IMR-90 (cell line): Measurements from ENCODE around the gene RNPEPL1. TPM values are rescaled to one million over a fixed set of nuclear protein-coding genes. Genes with fewer than 3 reads are reported as not detected.
"Not testable (repeated sequence)": the region's sequence is repeated elsewhere in the genome, so short reads cannot be mapped to it uniquely, and the experiment has no call there.

Source experiments
- ATAC-seq: fragments of 200-7000 bp; cut with Tn5 transposase; 2 replicates; pipeline ENCODE4 v1.9.1; 2020; ENCODE audit warnings: low read depth, mild to moderate bottlenecking, moderate library complexity
- BruUV-seq: library from RNA; stranded (reverse); fragments of 400-500 nt; replicated peaks from 2 replicates; lab custom pipeline; 2021; lab: Mats Ljungman, UMichigan
- CTCF ChIA-PET: fragments of 300-600 bp; formaldehyde crosslinking; extraction: SDS; loops from one replicate; lab custom pipeline; 2021; ENCODE audit warnings: antibody characterized with exemption; lab: Yijun Ruan, JAX
- POLR2A ChIA-PET: fragments of 300-600 bp; sonication (Branson Sonifier 250); formaldehyde crosslinking; loops from one replicate; lab custom pipeline; 2022; ENCODE audit warnings: antibody characterized with exemption; ENCODE audit not compliant: unreplicated experiment; lab: Charles Lee
- DNase-seq: peaks from one replicate; pipeline ENCODE4 v3.0.0; 2013
- H2AFZ ChIP-seq: replicated peaks from 2 replicates; pipeline ENCODE3; 2013; ENCODE audit warnings: low read length, mild to moderate bottlenecking; ENCODE audit not compliant: poor library complexity
- H2AK5ac ChIP-seq: 2 replicates; pipeline ENCODE4 v1.6.1; 2013; ENCODE audit warnings: low read depth, low read length, inconsistent platforms
- H2AK9ac ChIP-seq: replicated peaks from 2 replicates; pipeline ENCODE3; 2013; ENCODE audit warnings: mild to moderate bottlenecking, low read depth, low read length, moderate library complexity; ENCODE audit not compliant: poor library complexity
- H2BK120ac ChIP-seq: 2 replicates; pipeline ENCODE4 v1.6.1; 2013; ENCODE audit warnings: low read depth, low read length, inconsistent platforms
- H2BK15ac ChIP-seq: 3 replicates; pipeline ENCODE4 v1.6.1; 2013; ENCODE audit warnings: low read depth, low read length, inconsistent platforms
- H2BK20ac ChIP-seq: 2 replicates; pipeline ENCODE4 v1.6.1; 2013; ENCODE audit warnings: low read depth, mild to moderate bottlenecking, inconsistent platforms, low read length, moderate library complexity
- H2BK5ac ChIP-seq: 2 replicates; pipeline ENCODE4 v1.6.1; 2013; ENCODE audit warnings: mild to moderate bottlenecking, low read depth, low read length, inconsistent platforms; ENCODE audit not compliant: poor library complexity, severe bottlenecking
- H3K14ac ChIP-seq: replicated peaks from 2 replicates; pipeline ENCODE4 v1.6.1; 2013; ENCODE audit warnings: low read depth, low read length, inconsistent platforms
- H3K18ac ChIP-seq: 2 replicates; pipeline ENCODE4 v1.6.1; 2013; ENCODE audit warnings: low read depth, low read length, control low read depth
- H3K23ac ChIP-seq: 2 replicates; pipeline ENCODE4 v1.6.1; 2013; ENCODE audit warnings: low read depth, low read length, inconsistent platforms
- H3K27ac ChIP-seq: 2 replicates; pipeline ENCODE4 v1.5.1; 2013; ENCODE audit warnings: mild to moderate bottlenecking, control low read depth, low read length; ENCODE audit not compliant: insufficient read depth
- H3K27me3 ChIP-seq: 2 replicates; pipeline ENCODE4 v1.6.1; 2013; ENCODE audit warnings: low read length; ENCODE audit not compliant: control insufficient read depth, insufficient read depth
- H3K36me3 ChIP-seq: 2 replicates; pipeline ENCODE4 v1.6.1; 2013; ENCODE audit warnings: low read length, mixed read lengths; ENCODE audit not compliant: control insufficient read depth, insufficient read depth
- H3K4ac ChIP-seq: 2 replicates; pipeline ENCODE4 v1.6.1; 2013; ENCODE audit warnings: low read depth, low read length, inconsistent platforms
- H3K4me1 ChIP-seq: 2 replicates; pipeline ENCODE4 v1.6.1; 2013; ENCODE audit warnings: low read length, mixed read lengths; ENCODE audit not compliant: control insufficient read depth, insufficient read depth
- H3K4me2 ChIP-seq: 2 replicates; pipeline ENCODE4 v1.6.1; 2013; ENCODE audit warnings: low read depth, mild to moderate bottlenecking, control low read depth, low read length, moderate library complexity
- H3K4me3 ChIP-seq: 2 replicates; pipeline ENCODE4 v1.5.1; 2013; ENCODE audit warnings: low read depth, mild to moderate bottlenecking, control low read depth, low read length, moderate library complexity; ENCODE audit not compliant: insufficient read depth
- H3K56ac ChIP-seq: 2 replicates; pipeline ENCODE4 v1.6.1; 2013; ENCODE audit warnings: low read length, inconsistent platforms; ENCODE audit not compliant: insufficient read depth; ENCODE audit errors: extremely low read depth
- H3K79me1 ChIP-seq, 2 experiments: 2 replicates each; pipeline ENCODE4 v1.6.1; 2013; ENCODE audit warnings: low read length in 2 of 2, inconsistent platforms in 1 of 2, low read depth in 1 of 2
- H3K9ac ChIP-seq: 2 replicates; pipeline ENCODE4 v1.6.1; 2013; ENCODE audit warnings: low read depth, low read length, control low read depth
- H3K9me1 ChIP-seq: 2 replicates; pipeline ENCODE4 v1.6.1; 2013; ENCODE audit warnings: low read length, inconsistent platforms; ENCODE audit not compliant: insufficient read depth
- H3K9me3 ChIP-seq: 2 replicates; pipeline ENCODE4 v1.6.1; 2013; ENCODE audit warnings: low read length; ENCODE audit not compliant: control insufficient read depth, insufficient read depth
- H4K20me1 ChIP-seq: 2 replicates; pipeline ENCODE4 v1.6.1; 2013; ENCODE audit warnings: low read length, inconsistent platforms; ENCODE audit not compliant: insufficient read depth
- H4K5ac ChIP-seq: 2 replicates; pipeline ENCODE4 v1.6.1; 2013; ENCODE audit warnings: mild to moderate bottlenecking, low read depth, low read length, control low read depth
- H4K8ac ChIP-seq, 2 experiments: 2 replicates each; pipeline ENCODE4 v1.6.1; 2013; ENCODE audit warnings: low read depth in 2 of 2, low read length in 2 of 2, control low read depth in 1 of 2, inconsistent platforms in 1 of 2
- H4K91ac ChIP-seq: 2 replicates; pipeline ENCODE4 v1.6.1; 2013; ENCODE audit warnings: low read depth, low read length, inconsistent platforms; ENCODE audit not compliant: insufficient read depth
- BHLHE40 ChIP-seq: fragments of 150-350 bp; IDR thresholded peaks from 2 replicates; pipeline ENCODE4 v1.6.1; 2016; ENCODE audit warnings: mild to moderate bottlenecking, low read depth, low read length
- CHD1 ChIP-seq: IDR thresholded peaks from 2 replicates; pipeline ENCODE4 v1.6.1; 2012; ENCODE audit warnings: low read depth, low read length, improper control_type of control experiment
- FOS ChIP-seq: fragments of 150-350 bp; IDR thresholded peaks from 2 replicates; pipeline ENCODE4 v1.6.1; 2016; ENCODE audit warnings: low read depth, low read length
- MXI1 ChIP-seq: IDR thresholded peaks from 2 replicates; pipeline ENCODE4 v1.6.1; 2012; ENCODE audit warnings: low read depth, mild to moderate bottlenecking, low read length, moderate library complexity, borderline replicate concordance
- NFE2L2 ChIP-seq: fragments of 150-350 bp; IDR thresholded peaks from 2 replicates; pipeline ENCODE4 v1.6.1; 2016; ENCODE audit warnings: low read depth, mild to moderate bottlenecking, low read length
- POLR2A ChIP-seq: IDR thresholded peaks from 2 replicates; pipeline ENCODE4 v1.6.1; 2012; ENCODE audit warnings: mild to moderate bottlenecking, low read depth, low read length
- RAD21 ChIP-seq: IDR thresholded peaks from 2 replicates; pipeline ENCODE4 v1.6.1; 2012; ENCODE audit warnings: low read length, improper control_type of control experiment
- RCOR1 ChIP-seq: IDR thresholded peaks from 2 replicates; pipeline ENCODE4 v1.6.1; 2012; ENCODE audit warnings: mild to moderate bottlenecking, low read length, improper control_type of control experiment; ENCODE audit not compliant: insufficient replicate concordance
- RFX5 ChIP-seq: IDR thresholded peaks from 2 replicates; pipeline ENCODE4 v1.8.0; 2012; ENCODE audit warnings: low read depth, mild to moderate bottlenecking, low read length, moderate library complexity
- WGBS, 2 experiments: methylation state at CpG; one replicate each; pipeline versions ENCODE4 v1.1.5 to v1.1.7; 2013; ENCODE audit warnings: missing lambda C conversion rate in 2 of 2; ENCODE audit not compliant: insufficient read length in 1 of 2; ENCODE audit errors: extremely low coverage in 2 of 2; 5-methylcytosine and 5-hydroxymethylcytosine counted together
- dilution Hi-C: fragments of 300-500 bp; cut with HindIII; formaldehyde crosslinking; loops from one replicate; pipeline ENCODE4 v1.14.3; 2018; ENCODE audit warnings: low sequenced_read_pairs; ENCODE audit not compliant: unreplicated experiment
- in situ Hi-C: fragments of 300-500 bp; cut with MboI; formaldehyde crosslinking; loops from 3 replicates; pipeline ENCODE4 v1.14.3; 2019; ENCODE audit warnings: low sequenced_read_pairs, inconsistent platforms, mixed read lengths
- intact Hi-C: fragments of 100-400 bp; cut with micrococcal nuclease; formaldehyde crosslinking; loops from 2 replicates; pipeline ENCODE4 v1.10.0; 2022
- polyA plus RNA-seq, 3 experiments: library from polyadenylated mRNA; depleted of rRNA; stranded (reverse); fragments of >200 nt; gene quantifications; 2 replicates each; pipeline ENCODE4 v1.2.3, GENCODE V29; 2012; ENCODE audit warnings: low replicate concordance in 1 of 3
- total RNA-seq: library from RNA; depleted of rRNA; stranded (reverse); fragments of >200 nt; gene quantifications from 2 replicates; pipeline ENCODE4 v1.2.3, GENCODE V29; 2012

Gene RNPEPL1
- total and polyA plus RNA-seq, 2 of the 4 experiments (the other 2 are of a cell fraction) = 3.8 to 18.7 TPM

- no peak overlapping the region; the same call in 1 of the 2 replicates for H2AK5ac ChIP-seq
- no peak overlapping the region for H3K4ac ChIP-seq
- H2BK5ac ChIP-seq = no peak overlapping the region
- dilution Hi-C loops = no loop called here
- 88% methylated on average over 6 of the region's 12 CpGs; no CpG with 5 or more reads in 1 of the 2 experiments for WGBS, 2 experiments
- no TSS peak for BruUV-seq
- no peak for DNase-seq
- no peak overlapping the region for H3K27ac ChIP-seq
- H3K4me3 ChIP-seq = no peak overlapping the region
- no peak overlapping the region for H2BK120ac ChIP-seq
- CTCF ChIA-PET = no interaction called here
- H3K9me3 ChIP-seq = peaks cover 16% of the 10 kb centered on the region
- intact Hi-C loops = no loop called here
- no peaks in the 10 kb centered on the region for H3K27me3 ChIP-seq
- H4K20me1 ChIP-seq = no peaks in the 10 kb centered on the region
- no peak overlapping the region for H4K91ac ChIP-seq
- no peaks in the 10 kb centered on the region for H3K79me1 ChIP-seq
- H3K9ac ChIP-seq = no peak overlapping the region
- H2AFZ ChIP-seq = no peak overlapping the region
- no peak overlapping the region for H3K14ac ChIP-seq
- no peaks in the 10 kb centered on the region; the same call in 1 of the 2 replicates for H3K9me1 ChIP-seq
- no peak overlapping the region for H4K5ac ChIP-seq
- no peak for ATAC-seq
- no peak overlapping the region for H4K8ac ChIP-seq
- no peak overlapping the region for H3K56ac ChIP-seq
- no peak overlapping the region for H3K18ac ChIP-seq
- H2BK15ac ChIP-seq = no peak overlapping the region
- no peak overlapping the region for H3K23ac ChIP-seq
- H3K4me1 ChIP-seq = no peaks in the 10 kb centered on the region
- no peak overlapping the region for H2BK20ac ChIP-seq
- in situ Hi-C loops = no loop called here
- peaks cover 14% of the 10 kb centered on the region; the same call in 1 of the 2 replicates for H3K36me3 ChIP-seq
- no peak overlapping the region for H2AK9ac ChIP-seq
- H3K4me2 ChIP-seq = no peak overlapping the region
- no peak for TF ChIP-seq CHD1
- no peak for TF ChIP-seq FOS
- no peak for TF ChIP-seq POLR2A
- TF ChIP-seq RCOR1 = no peak
- TF ChIP-seq RAD21 = no peak
- no peak for TF ChIP-seq NFE2L2
- TF ChIP-seq RFX5 = no peak
- no peak for TF ChIP-seq BHLHE40
- no peak for TF ChIP-seq MXI1
- POLR2A ChIA-PET = no interaction called here
Measured at GRCh38 chr2:240520974-240521350, 47.3 kb upstream of the RNPEPL1 start.

- H2AK9ac ChIP-seq, H2BK15ac ChIP-seq: not testable (repeated sequence)
Measured at GRCh38 chr2:240521885-240522284, 46.4 kb upstream of the RNPEPL1 start.

More at GRCh38 chr2:240521885-240522284, 46.4 kb upstream of the RNPEPL1 start:
- ATAC-seq, dilution Hi-C loops, H4K91ac ChIP-seq, H3K79me1 ChIP-seq, H3K9ac ChIP-seq, BruUV-seq, H2BK5ac ChIP-seq, in situ Hi-C loops, CTCF ChIA-PET, H2AK5ac ChIP-seq, H3K4ac ChIP-seq, H4K8ac ChIP-seq, H3K9me1 ChIP-seq, DNase-seq, H3K4me1 ChIP-seq, H3K14ac ChIP-seq, H2AFZ ChIP-seq, H3K27me3 ChIP-seq, H2BK120ac ChIP-seq, H3K27ac ChIP-seq, H3K4me2 ChIP-seq, H3K56ac ChIP-seq, intact Hi-C loops, H4K5ac ChIP-seq, H4K20me1 ChIP-seq, POLR2A ChIA-PET, H3K18ac ChIP-seq, H3K23ac ChIP-seq, H2BK20ac ChIP-seq, H3K4me3 ChIP-seq: not testable (repeated sequence)
- Histone ChIP-seq H3K9me3 (peaks cover 19% of the 10 kb centered on the region), H3K36me3 (peaks cover 14% of the 10 kb centered on the region; the same call in 1 of the 2 replicates)
- WGBS, 2 experiments = 100% methylated on average over 4 of the region's 5 CpGs; no CpG with 5 or more reads in 1 of the 2 experiments
